ENCODE results near the gene MRPS18A.

MRPS18A gene

DNA sequence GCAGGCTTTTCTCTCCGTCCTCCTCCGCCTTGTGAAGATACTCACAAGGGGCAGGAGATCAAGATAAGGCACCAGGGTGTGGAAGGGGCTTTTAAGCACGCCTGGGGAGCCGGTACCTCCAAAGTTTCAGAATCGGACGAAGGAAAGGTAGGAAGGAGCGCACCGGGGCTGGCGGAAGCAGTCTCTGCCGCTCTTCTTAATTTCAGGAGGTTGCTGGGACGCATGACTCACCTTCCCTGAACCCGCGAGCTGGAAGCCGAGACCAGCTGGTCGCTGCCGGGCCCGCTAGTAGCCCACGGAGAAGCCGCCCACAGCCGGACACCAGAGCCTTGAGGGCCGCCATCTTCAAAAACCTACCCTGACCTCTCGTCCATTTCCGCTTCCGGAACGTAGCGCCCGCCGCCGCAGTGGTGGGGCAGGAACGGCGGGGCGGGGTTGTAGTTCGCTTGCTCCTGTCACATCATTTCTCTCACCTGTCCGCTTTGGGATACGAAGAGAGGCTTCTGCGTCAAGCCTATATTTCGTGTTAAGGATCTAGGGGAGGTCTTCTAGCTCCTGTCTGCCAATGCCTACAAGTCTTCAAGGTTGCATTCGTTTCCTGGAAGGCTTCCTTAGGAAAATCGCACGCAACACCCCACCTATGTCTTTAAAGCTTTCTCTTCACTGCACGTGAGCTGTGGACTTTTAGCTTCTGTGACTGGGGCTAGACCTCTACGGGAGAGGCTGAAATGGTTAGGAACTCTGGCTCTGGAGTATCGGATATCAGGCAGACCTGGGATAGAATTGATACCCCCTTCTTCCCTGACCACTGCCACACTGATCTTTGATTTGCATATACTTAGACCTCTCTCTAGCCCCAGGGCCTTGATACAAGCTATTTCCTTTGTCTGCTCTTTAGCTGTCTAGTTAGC, at the start of gene MRPS18A:
MRPS18A (minus strand) TSS at position 355 of the 911 bp plus-strand sequence; CDS start at position 343, 12 bp downstream.
- DNase-seq, result no peak

DNA sequence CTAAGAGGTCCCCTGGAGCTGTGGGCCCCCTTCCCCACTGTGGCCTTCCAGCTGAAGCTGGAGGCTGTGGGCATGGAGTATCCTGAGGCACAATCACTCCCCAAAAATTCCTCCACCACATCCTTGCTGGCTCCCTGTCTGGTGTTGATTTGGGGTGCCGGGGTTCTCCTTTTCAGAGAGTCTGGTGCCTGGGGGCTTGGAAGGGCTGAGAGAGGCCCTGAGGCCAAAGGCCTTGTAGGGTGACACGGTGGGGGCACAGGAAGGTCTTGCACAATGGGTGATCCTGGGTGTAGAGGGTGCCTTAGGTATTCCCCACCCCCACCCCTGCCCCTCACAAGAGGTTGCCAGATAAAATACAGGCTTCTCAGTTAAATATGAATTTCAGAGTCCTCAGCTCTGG, 49.3 kb upstream of the MRPS18A start:
- no peak for DNase-seq

DNA sequence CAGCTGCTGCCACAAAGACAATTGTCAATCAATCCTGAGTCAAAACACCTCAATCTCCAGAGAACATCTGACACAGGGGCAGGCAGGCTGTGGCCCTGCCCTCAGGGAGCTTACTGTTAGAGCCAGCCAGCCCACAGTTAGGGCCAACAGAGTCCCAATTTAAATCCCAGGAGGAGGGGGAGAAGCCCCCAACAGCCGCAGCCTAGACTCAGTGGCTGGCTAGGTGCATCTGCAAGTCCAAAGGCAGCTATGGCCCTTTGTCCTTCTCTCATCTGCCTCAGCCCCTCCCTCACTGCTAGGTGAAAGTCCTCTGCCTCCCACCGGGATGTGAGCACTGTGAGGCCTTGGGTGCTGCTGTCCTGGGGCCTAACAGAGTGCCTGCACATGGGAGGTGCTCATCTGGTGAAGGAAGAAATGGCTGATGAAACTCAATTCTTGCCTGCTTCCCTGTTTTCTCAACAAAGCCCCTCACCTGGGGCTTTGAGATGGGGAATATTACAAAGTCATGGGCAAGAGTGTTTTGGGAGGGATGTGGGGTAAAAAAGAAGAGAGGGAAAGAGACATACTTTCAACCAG, 48.7 kb upstream of the MRPS18A start:
- no peak for DNase-seq

DNA sequence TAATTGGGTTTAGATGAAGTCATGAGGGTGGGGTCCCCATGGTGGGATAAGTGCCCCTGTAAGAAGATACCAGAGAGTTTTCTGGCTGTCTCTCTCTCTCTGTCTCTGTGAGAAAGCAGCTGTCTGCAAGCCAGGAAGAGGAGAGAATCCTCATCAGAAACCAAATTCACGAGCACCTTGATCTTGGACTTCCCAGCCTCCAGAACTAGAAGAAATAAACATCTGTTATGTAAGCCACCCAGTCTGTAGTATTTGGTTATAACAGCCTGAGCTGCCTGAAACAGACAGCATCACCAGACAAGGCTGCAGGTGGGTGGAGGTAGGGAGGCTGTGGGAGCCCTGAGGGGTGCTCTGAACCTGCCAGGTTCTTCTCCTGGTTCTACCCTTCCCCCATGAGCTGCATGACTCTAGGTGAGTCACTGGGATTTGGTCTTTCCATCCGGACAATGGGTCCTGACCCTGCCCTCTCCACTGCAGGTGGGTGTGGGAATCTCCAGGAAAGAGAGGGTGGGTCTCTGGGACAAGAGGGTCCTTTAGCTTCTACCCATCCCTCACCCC, 48.1 kb upstream of the MRPS18A start:
- DNase-seq, result no peak

DNA sequence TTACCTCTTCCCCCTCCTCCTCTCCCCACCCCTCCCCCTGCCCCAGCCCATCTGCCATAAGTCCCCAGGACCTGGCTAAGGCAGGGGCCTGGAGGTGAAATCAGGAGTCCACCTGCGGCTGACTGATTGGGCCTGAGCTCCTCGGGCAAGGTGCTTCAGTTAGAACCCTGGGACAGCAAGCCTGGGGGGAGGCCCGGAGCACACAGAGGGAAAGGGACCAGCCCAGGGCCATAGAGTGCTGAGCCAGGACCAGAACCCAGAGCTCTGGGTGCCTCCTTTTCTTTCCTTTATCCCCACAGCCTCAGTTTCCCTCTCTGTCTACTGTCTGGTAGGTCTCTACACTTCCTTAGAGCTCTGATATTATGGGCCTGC, 46.7 kb upstream of the MRPS18A start:
- no peak for DNase-seq

DNA sequence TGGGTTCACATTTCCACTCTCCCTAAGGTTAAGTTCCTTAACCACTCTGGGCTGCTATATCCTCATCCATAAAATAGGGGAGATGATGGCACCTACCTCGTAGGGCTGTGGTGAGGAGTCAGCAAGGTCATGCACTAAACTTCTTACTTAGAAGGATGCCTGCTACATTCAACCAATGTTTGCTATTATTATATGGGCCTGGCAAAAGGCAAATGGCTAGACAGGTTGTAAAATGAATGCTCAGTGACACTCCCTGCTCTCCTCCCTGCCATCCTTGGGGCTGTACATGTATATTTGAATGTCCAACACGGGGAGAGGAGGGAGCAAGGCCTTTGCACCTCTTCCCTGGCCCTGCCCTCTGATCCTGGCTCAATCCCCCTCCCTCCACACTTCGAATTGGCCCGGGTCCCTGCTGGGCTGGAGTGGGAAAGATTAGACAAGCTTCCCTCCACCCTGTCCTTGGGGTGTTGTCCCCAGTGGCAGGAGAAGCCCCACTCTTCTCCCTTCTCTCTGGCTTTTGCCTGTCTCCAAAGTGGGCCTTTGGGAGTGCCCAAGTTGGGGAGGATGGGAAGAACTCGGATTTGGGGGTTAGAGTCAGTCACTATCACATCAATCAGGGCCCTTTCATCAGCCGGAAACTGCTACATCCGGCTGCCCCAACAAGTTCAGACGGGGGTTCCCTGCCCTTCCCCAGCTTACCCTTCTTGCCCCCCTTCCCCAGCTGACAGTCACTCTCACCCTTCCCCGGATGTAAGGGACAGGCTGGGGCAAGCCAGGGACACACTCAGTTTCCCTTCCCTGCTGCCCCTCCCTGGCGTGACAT, 46.1 kb upstream of the MRPS18A start:
- no peak for DNase-seq

DNA sequence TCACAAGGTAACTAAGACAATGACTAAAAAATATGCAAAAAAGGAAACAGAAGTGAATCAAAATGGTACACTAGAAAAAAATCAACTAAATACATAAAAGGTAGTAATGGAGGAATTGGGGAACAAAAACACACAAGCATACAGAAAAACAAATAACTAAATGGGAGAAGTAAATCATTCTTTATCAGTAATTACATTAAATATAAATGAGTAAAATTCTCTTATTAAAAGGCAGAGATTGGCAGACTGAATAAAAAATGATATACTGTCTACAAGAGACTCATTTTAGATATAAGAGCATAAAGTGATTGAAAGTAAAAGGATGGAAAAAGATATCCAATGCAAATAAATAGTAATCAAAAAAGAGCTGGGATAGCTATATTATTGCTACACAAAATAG, 43.0 kb upstream of the MRPS18A start:
- no peak for DNase-seq

DNA sequence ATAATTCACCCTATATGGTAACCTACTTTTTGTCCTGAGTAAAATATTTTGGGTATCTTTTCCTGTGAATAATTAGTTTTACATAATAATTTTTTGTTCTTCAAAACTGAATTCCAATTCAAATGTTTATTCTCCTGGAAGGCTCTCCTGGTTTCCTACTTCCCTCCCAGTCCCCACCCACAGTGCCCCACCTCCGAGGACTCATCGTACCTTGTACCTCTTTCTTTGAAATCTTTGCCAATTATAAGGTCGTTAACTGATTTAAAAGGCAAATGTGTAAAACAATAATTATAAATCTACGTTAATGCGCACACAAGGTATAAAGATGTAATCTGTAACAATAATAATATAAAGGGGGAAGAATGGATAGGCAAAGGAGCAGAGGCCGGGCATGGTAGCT, 41.9 kb upstream of the MRPS18A start:
- DNase-seq, result no peak

DNA sequence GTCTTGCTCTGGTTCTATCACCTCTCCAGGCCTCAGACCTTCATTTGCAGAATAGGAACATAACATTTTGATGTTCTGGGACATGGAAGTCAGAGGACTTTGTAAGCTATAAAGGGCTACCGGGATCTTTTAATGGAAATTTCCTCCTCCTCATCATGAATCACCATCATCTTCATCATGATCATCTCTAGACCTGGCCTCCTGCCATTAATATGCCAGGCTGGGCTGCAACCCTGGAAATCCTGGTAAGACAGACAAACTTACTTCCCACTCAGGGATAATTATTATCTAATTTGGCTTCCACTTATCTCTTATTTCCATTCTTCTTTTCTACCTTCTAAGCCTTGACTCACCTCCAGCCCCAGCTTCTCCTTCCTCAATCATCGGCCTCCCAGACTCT, 41.0 kb upstream of the MRPS18A start:
- no peak for DNase-seq

DNA sequence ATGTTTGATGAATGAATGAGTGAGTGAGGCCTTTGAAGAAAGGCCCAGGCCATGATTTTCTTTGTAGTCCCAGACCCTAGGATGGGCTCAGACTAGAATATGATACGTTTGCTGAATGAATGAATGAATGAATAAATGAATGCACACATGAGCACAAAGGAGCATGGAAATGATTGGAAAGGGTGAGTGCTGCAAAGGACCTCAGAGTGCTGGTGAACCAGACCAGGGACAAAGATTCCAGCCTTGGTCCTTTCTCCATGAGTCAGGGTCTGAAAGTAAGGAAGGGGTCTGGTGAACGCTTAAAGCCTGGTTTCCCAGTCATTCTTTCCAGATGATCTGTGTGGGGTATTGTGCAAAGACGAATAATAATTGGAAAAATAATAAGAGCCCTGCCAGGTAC, 40.0 kb upstream of the MRPS18A start:
- no peak for DNase-seq

DNA sequence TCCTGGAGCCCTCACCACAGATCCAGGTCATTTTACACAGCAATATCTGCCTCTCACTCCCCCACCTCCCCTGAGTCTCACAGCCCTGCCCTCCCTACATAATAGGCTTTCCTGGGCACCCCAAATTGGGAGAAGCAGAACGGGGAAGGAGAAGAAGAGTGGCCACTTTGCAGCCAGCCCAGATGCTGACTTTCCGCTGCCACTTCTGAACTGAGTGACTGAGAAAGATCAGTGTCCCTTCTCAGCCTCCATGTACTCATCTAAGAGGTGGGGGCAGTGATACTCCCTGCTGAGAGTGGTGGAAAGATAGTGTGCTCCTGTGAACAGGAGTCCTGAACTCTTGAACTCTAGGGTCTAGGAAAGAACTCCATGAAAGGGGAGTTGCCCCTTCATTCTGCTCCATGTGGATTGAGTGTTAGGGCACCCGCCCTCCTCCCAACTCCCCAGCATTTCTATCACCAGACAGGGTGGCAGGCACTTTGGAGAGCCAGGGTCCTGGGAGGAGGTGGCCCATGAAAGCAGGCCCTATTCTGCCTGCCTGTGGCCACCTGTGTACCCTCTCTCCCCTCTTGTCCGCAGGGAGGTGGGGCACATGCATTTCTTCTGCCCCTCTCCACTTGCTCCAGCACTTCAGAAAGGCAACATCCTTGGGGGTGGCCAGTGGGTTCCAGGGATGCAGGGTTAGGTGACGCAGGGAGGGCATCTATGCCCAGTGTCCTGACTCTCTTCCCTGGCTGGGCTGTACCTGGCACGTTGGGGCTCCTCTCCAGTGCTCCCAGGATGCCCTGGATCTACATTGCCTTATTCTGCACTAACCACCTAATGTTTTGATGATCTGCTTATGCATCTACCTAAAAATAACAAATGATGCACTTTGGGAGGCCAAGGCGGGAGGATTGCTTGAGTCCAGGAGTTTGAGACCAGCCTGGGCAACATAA, 38.3 kb upstream of the MRPS18A start:
- no peak for DNase-seq

DNA sequence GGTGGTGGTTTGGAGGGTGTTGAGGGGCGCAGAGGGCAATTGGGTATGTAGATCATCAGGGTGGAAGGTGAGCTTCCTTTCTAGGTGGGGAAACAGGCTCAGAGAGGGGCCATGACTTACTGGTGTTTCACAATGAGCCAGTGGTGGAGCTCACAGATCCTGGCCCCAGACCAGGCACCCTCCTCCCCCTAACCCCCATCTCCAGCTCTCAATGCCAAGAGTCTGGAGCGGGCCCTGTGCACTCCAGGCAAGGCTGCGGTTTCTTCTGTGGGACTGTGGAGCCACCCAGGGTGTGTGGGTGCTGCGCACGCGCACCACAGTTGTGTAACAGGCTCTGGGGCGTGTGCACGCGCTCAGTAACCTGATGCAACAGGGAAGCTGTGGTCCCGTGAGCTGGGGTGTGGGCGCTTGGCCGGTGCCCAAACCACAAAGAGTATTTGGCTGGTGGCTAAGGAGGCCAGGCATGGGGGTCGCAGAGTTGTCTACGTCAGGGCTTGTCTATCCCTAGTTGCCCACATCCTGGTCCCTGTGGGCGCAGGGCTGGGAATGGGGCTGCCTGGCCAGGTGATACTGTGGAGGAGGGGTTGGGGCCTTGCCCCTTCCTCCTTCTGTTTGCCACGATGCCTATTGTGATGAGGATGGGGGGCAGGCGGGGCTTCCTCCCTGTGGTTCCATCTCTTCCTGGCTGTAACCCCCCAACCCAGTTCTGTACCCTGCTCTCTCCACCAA, 37.5 kb upstream of the MRPS18A start:
- no peak for DNase-seq

DNA sequence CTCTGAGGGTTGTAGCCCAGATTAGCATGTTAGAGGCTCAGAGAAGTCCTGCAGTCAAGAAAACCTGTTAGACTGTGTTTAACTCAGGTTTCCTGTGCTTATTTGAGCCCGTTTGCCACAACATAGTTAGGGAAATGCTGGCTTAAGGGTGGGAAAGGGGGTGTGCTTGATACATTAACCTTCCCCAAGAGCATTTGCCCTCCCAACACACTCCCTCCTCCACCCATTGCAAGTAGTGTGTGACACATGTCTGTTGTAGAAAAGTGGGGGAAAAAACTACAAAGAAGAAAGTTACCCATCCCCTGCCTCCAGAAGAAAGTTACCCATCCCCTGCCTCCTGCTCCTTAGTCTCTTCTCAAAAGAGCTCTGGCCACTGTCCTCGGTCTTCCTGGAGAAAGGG, 36.8 kb upstream of the MRPS18A start:
- DNase-seq, result no peak

DNA sequence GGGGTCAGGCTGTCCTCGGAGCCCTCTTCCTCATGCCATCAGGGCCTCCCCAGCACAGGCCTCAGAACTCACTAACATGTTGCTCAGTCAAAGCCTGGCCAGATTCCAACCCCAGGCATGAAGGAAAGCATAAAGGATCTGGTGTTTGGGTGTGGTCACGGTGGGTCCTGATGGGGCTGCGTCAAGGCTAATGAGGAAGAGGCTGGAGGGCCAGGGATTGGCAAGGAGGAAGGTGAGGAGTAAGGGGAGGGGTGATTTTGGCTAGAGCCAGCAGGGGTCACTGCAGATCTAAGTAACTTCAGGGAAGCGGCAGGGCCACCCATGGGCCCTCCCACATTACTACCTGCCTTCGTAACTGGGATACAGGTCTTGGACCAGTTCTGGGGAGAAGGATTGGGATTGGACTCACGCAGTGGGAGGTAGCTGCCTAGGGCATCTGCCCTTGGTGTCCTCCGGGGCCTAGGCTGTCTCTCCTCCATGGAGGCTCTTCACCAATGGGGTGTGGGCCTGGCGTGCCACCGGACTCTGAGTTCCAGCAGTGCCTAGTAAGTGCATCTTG, 36.2 kb upstream of the MRPS18A start:
- no peak for DNase-seq

DNA sequence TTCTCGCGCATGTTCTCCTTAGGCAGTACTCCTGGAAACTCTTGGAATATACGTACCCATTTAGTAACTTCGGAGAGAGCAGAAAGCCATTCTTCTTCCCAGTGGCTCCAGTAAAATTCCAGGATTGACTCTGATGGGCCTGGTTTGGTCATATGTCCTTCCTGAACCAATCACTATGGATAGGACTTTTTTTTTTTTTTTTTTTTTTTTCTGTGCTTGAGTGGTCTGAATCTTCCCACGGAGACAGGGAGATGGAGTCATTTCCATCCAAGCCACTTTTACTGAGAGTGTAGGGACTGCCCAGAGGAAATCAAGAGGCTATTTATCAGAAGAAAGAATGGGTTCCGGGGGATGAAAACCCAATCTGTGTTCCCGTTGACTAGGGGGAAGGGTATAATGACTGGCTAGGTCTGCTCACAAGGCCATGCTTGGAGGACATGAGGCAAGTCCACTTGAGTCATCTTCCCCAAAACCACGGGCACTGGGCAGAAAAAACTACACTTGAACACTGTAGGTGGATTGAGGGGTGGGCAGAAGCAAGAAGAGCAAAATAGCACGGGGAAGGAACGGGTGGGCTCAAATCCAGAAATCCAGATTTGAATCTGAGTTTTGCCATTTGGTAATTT, 35.4 kb upstream of the MRPS18A start:
- no peak for DNase-seq

DNA sequence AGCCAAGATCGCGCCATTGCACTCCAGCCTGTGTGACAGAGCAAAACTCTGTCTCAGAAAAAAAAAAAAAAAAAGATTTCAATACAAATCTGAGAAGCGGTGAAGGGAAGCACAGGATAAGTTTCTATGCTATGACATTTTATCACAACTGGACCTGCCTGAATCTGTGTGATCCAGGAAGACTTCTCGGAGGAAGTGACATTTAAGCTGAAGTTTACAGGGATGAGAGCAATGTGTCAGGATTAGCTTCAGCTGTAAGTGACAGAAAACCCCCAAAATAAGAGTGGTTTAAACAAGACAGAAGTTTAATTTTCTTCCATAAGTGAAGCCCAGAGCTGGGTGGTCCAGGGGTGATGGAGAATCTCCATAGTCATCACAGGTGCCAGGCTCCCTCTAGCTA, 33.4 kb upstream of the MRPS18A start:
- DNase-seq, result no peak

DNA sequence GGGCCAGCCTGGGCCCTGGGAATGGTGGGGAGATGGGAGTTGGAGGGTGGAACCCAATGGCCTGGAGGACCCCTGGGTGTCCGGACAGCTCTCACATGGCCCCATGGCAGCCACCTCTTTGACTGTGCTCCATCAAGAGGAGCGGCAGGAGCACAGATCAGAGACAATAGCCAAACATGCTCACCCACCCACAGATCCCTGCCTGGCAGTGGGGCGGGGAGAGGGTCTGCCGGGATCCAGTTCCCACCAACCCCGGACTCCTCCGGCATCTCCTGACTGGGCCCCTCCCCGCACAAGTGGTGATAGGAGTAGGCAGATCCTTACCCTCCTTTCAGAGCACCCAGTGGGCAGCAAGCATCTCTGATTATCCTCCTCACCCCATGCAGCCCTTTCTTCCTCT, 31.9 kb upstream of the MRPS18A start:
- DNase-seq, result no peak

DNA sequence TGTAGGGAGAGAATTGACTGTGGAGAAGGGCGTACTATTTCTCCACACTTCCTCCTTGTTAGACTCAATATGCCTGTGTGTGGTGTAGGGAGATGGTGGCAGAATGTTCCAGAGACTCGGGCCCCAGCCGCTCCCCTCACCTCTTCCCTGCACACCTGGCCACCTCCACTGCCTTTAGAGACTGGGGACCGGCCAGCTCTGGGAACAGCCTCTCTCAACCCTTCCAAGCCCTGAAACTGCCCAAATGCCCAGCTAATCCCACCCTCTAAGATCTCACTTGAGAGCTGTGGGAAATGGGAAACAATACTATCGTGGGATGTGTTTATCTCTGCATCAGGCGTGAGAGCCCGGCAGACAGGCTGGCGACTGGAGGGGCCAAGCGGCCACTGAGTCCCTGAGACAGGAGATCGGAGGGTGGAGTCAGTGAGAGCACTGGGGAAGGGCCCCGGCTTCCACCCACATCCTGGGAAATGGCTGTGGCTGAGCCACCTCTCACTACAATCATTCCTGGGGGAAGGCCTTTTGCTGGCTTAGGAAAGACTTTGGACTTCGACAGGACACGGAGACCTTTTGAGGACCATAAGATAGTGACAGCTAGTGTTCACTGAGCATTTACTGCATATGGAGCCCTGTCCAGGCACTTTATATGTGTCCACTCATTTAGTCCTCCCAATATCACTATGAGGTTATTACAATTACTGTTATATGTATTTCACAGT, 31.0 kb upstream of the MRPS18A start:
- no peak for DNase-seq

DNA sequence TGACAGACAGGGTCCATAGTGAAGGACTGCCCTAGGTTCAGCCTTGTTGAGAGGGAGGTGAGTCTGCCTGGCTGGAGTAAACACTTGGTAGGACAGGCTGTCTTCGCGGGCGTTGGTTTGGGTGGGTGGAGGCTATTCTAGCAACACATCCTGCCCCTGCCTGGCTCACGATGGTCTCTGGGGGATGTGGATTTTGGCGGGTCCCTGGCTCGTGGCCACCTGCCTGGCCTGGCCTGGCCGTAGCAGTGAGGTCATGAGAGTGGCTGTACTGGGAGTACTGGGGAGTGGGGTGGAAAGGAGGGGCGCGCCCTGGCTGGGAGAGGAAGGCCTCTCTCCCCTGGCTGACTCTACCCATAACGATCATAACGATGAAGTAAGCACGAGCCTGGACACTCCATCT, 30.2 kb upstream of the MRPS18A start:
- no peak for DNase-seq

DNA sequence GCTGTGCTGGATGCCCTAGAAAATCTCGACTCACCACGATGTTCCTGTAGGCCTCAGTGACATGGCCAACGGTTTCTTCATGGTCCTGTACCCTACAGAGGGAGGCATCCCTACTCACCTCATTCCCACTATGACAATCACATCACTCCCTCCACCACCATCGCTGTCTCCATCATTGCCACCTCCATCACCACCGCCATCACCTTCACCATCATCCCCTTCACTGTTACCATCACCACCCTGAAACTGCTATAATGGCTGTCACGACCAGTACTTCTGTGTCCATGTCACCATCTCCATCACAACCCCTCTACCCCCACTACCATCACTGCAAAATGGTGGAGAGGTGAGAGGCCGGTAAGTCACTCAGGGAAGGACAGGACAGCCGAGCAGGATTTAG, 29.8 kb upstream of the MRPS18A start:
- DNase-seq, result no peak

Data from NCI-H1417 treated with DMSO at 0.1 percent for 48 hours (cell line).